Ascending aorta (tissue), 2 donors: ENCODE results near the gene AKT2. TPM values are rescaled to one million over a fixed set of nuclear protein-coding genes. Genes with fewer than 3 reads are reported as not detected.

Experiments used
- DNase-seq, 2 donors: peaks; one replicate each; pipeline ENCODE4 v3.0.0-alpha.2; 2019; ENCODE audit warnings: low spot score in 2 of 2
- H3K27ac ChIP-seq, 2 donors: fragments of 200-600 bp; sonication (generic); one replicate each; pipeline ENCODE4 v1.5.1; 2016 to 2017; ENCODE audit warnings: mild to moderate bottlenecking in 1 of 2
- H3K27me3 ChIP-seq: fragments of 200-600 bp; sonication (generic); one replicate; pipeline ENCODE4 v1.5.1; 2017
- H3K36me3 ChIP-seq, 2 donors: fragments of 200-600 bp; sonication (generic); one replicate each; pipeline ENCODE4 v1.5.1; 2016
- H3K4me1 ChIP-seq, 2 donors: fragments of 200-600 bp; sonication (generic); one replicate each; pipeline ENCODE4 v1.5.1; 2016 to 2017; ENCODE audit warnings: mild to moderate bottlenecking in 1 of 2
- H3K4me3 ChIP-seq, 2 donors: fragments of 200-600 bp; sonication (generic); one replicate each; pipeline ENCODE4 v1.5.1; 2016 to 2017; ENCODE audit warnings: mild to moderate bottlenecking in 1 of 2
- H3K9me3 ChIP-seq, 2 donors: fragments of 200-600 bp; sonication (generic); one replicate each; pipeline ENCODE4 v1.5.1; 2016
- CTCF ChIP-seq, 3 experiments: fragments of 200-600 bp in 2 of 3; fragments of 450-650 bp in 1 of 3; sonication (generic) in 2 of 3; IDR thresholded peaks; one replicate each; pipeline ENCODE4 v1.5.1; 2016 to 2019; ENCODE audit warnings: antibody characterized with exemption in 3 of 3, mild to moderate bottlenecking in 1 of 3, moderate library complexity in 1 of 3
- intact Hi-C: fragments of 100-400 bp; cut with DNase I; formaldehyde crosslinking; loops from one replicate; pipeline ENCODE4 v1.15.1; 2023
- total RNA-seq: library from RNA; depleted of rRNA; stranded (reverse); fragments of >200 nt; gene quantifications from one replicate; pipeline ENCODE4 v1.1.0, GENCODE V29; 2016

Gene AKT2
- total RNA-seq, 1 donor from 2014 or later = 137 TPM

GRCh38 chr19:40255619-40256166 lies 29.5 kb downstream of the AKT2 start:
- Histone ChIP-seq H3K27ac (no peak overlapping the region), H3K27me3 (no peaks in the 10 kb centered on the region), H3K9me3 (no peaks in the 10 kb centered on the region), H3K4me3 (no peak overlapping the region), H3K36me3 (peaks cover 31 to 45% of the 10 kb centered on the region in 2 donors), H3K4me1 (no peaks in the 10 kb centered on the region)
- intact Hi-C loops = no loop called here
- DNase-seq = no peak
- TF ChIP-seq CTCF (IDR thresholded peaks at IDR 0.05) = no peak

- no peak for TF ChIP-seq CTCF (IDR thresholded peaks at IDR 0.05)
- DNase-seq = no peak
- Histone ChIP-seq H3K27ac (no peak overlapping the region), H3K4me3 (no peak overlapping the region), H3K36me3 (peaks cover 31 to 45% of the 10 kb centered on the region in 2 donors), H3K9me3 (no peaks in the 10 kb centered on the region), H3K27me3 (no peaks in the 10 kb centered on the region), H3K4me1 (no peaks in the 10 kb centered on the region)
- intact Hi-C loops = no loop called here
These were observed 30.3 kb downstream of the AKT2 start for GRCh38 chr19:40254714-40255418.

GRCh38 chr19:40253611-40254092 lies 31.5 kb downstream of the AKT2 start:
- Histone ChIP-seq H3K4me1 (no peaks in the 10 kb centered on the region), H3K4me3 (no peak overlapping the region), H3K9me3 (no peaks in the 10 kb centered on the region), H3K36me3 (peaks cover 31 to 55% of the 10 kb centered on the region in 2 donors), H3K27me3 (no peaks in the 10 kb centered on the region), H3K27ac (no peak overlapping the region)
- intact Hi-C loops = no loop called here
- TF ChIP-seq CTCF (IDR thresholded peaks at IDR 0.05) = no peak
- no peak for DNase-seq

- intact Hi-C loops = no loop called here
- Histone ChIP-seq H3K9me3 (no peaks in the 10 kb centered on the region), H3K4me3 (no peak overlapping the region), H3K36me3 (peaks cover 34 to 60% of the 10 kb centered on the region in 2 donors), H3K27ac (no peak overlapping the region), H3K4me1 (no peaks in the 10 kb centered on the region), H3K27me3 (no peaks in the 10 kb centered on the region)
- no peak for DNase-seq
- TF ChIP-seq CTCF (IDR thresholded peaks at IDR 0.05) = no peak
These were observed 32.8 kb downstream of the AKT2 start for GRCh38 chr19:40252395-40252794.

- Histone ChIP-seq H3K27me3 (no peaks in the 10 kb centered on the region), H3K9me3 (no peaks in the 10 kb centered on the region), H3K4me3 (no peak overlapping the region), H3K4me1 (no peaks in the 10 kb centered on the region), H3K27ac (no peak overlapping the region), H3K36me3 (peaks cover 34 to 60% of the 10 kb centered on the region in 2 donors)
- intact Hi-C loops = no loop called here
- no peak for TF ChIP-seq CTCF (IDR thresholded peaks at IDR 0.05)
- DNase-seq = no peak
These were observed 33.2 kb downstream of the AKT2 start for GRCh38 chr19:40251991-40252390.
